HL-60/S4 (cell line): ENCODE measurements around the gene SPNS2.

Experiments
- in situ Hi-C: fragments of 300-500 bp; cut with MboI; formaldehyde crosslinking; loops from 2 replicates; pipeline ENCODE4 v1.14.3; 2022; ENCODE audit warnings: low sequenced_read_pairs

SPNS2 gene

GRCh38 chr17:4518901-4519300, 20.2 kb downstream of the SPNS2 start:
- in situ Hi-C loops, result no loop called here

DNA sequence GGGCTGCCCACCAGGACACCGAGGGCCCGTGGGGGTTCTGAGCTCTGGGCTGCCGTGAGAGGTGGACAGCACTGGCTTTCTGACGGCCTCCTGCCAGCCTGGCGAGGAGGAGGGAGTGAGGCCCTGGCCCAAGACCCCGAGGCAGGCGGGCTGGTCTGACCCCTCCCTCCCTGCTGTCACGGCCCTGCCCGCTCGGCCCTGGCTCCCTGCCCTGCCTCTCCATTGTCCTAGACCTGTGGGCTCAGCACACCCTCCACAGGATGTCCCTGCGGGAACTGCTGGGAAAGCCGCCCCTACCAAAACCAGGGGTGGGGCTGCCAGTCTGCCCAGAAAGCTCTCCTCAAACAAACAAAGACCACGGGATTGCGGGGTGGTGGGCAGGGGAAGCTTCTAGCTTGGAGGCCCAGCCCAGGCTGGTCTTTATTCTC, 20.7 kb downstream of the SPNS2 start:
- in situ Hi-C loops, result no loop called here

DNA sequence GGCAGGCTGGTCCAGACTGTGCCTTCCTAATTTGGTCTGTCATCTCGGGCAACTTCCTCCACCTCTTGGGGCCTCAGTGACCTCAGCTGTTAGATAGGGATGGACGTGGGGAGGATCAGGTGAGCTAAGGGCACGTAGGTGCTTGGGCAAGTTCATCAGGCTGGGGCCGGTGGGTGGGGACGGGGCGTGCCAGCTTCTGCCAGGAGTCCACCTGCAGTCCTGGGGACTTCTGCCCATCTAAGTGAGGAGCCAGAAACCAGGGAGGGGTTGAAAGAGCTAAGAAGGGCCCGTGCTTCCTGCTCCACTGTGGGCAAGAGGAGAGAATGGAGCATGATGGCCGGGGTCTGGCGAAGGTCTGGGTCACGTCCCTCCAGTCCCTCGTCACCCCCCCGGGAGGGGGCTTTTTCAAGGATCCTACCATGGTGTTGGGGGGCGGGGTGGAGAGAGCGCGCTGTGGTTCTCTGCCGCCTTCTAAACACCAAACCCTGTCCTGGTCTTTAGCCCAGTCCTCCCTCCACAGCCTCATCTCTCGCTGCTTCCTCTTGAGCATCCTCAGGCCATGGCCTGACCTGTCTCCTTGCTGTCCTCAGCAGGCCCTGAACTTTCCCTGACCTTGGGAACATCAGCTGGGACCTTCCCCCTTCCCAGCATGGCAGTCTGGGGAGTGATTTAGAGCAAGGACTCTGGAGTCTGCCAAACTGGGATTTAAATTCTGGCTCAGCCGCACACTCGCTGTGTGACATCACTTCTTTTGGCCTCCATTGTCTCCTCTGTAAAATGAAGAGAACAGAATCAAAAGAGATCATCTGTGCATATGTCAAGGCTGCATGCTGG, 21.6 kb downstream of the SPNS2 start:
- in situ Hi-C loops, result no loop called here

- in situ Hi-C loops, result no loop called here
Observed at GRCh38 chr17:4520894-4521600, 22.4 kb downstream of the SPNS2 start.

DNA sequence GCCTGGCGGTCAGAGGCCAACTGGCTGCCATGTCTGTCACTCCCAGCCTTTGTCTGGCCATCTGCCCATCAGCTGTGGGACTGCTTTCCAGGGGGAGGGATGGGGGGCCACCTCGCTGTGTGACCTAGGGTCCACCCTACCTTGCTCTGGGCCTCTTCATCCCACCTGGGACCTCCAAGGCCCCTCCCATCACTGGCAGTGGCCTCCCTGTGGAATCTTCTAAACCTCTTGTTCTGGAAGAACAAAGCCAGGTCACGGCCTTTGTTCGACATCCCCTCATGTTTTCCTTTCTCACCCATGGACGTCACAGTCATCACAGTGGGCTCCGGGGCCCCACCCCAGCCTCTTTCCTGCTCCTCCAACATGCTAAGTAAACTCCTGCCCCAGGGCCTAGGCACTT, 24.0 kb downstream of the SPNS2 start:
- in situ Hi-C loops, result no loop called here

GRCh38 chr17:4523946-4524345, 25.3 kb downstream of the SPNS2 start:
- in situ Hi-C loops, result no loop called here

GRCh38 chr17:4525691-4526397, 27.2 kb downstream of the SPNS2 start:
- in situ Hi-C loops, result no loop called here

GRCh38 chr17:4527134-4527533, 28.5 kb downstream of the SPNS2 start:
- in situ Hi-C loops, result no loop called here

DNA sequence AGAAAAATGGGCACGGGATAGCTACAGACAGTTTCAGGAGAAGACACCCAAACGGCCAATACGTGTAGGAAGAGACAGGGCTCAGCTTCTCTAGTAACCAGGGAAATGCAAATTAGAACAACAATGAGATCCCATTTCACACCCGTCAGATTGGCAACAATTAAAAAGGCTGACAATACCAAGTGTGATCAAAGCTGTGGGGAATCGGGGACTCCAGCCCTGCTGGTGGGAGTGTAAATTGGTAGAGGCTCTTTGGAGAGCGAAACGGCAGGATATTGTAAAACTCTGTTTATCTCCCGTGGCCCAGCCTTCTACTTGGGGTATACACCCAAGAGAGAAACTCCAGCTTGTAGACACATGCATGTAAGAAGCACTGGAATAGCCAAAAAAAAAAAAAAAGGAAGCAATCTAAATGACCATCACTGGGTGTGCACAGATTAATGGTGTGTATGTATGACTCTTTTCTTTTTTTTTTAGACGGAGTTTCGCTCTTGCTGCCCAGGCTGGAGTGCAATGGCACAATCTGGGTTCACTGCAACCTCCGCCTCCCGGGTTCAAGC, 29.0 kb downstream of the SPNS2 start:
- in situ Hi-C loops, result no loop called here

- in situ Hi-C loops, result no loop called here
Observed at GRCh38 chr17:4529533-4530152, 31.0 kb downstream of the SPNS2 start.

- in situ Hi-C loops, result no loop called here
Observed at GRCh38 chr17:4530799-4531730, 32.4 kb downstream of the SPNS2 start.

GRCh38 chr17:4531988-4532736, 33.5 kb downstream of the SPNS2 start:
- in situ Hi-C loops, result no loop called here

DNA sequence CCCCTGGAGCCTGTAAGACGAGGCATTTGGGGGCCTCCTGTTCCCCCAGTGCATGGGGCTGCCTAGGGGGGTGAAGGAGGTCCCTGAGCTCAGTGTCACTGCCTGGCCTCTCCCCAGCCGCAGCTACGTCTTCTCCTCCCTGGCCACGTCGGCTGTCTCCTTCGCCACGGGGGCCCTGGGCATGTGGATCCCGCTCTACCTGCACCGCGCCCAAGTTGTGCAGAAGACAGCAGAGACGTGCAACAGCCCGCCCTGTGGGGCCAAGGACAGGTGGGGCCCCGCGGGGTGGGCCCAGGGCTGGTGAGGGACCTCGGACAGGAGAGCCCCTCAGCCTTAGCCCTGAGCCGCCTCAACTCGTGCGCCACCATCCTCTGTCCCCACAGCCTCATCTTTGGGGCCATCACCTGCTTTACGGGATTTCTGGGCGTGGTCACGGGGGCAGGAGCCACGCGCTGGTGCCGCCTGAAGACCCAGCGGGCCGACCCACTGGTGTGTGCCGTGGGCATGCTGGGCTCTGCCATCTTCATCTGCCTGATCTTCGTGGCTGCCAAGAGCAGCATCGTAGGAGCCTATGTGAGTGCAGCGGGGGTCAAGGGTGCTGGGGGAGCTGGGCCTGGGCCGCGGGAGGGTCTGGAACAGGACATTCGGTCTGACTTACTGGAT, 34.3 kb downstream of the SPNS2 start:
- in situ Hi-C loops, result no loop called here

DNA sequence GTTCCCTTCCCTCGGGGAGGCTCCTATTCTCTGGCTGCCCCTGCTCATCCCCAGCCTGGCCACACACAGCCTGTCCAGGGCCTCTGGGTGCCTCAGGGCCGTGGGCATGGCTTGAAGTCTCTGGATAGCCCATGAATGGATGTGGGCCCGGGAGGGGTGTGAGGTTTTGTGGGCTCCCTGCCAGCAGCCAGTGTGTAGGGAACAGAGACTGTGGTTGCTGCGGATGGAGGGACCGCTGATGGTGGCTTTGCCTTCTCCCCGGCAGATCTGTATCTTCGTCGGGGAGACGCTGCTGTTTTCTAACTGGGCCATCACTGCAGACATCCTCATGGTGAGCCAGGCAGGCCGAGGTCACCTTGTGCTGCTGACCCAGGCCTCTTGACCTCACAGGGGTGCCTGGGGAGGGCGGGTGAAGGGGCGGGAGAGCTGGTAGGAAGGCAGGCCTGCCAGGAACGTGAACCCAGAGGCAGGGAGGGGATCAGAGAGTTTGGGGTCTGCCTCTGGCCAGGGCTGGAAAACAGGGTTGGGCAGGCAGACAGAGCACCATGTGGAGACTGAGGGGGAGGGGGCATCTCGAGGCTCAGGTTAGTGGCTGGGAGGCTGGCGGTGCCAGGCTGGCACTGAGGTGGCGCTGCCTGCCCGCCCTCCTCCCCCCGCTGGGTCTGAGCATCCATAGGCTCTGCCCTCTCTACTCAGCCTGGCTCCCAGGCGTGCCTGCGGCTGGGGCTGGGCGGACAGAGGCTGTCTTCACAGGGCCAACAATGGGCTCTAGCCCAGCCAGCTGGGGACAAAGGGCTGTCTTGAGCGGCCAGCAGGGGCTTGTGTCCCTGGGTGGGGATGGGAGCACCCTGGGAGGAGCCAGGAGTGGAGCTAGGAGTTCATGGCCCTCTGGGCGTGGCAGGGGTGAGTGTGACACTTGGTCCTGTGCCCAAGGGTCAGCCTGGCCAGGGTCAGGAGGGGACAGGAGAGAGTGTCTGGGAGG, 35.1 kb downstream of the SPNS2 start:
- in situ Hi-C loops, result no loop called here

DNA sequence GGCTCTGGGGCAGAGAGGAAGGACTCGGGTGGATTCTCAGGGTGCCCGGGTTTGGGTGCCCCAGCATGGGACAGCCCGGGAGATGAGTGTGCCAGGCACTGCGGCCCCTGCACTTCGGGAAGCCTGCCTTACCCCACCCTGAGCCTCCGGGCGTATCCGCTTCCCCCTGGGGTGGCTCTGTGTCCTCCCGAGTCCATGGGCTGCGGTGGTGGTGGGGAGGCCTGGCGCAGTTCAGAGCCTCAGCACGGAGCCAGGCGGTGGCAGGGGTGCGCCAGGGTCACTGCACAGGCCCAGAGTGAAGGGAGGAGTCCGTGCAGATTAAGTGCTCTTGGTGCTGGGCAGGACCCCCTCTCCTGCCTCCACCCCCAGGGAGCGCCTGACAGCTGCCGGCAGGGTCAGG, 35.8 kb downstream of the SPNS2 start:
- in situ Hi-C loops, result no loop called here

- in situ Hi-C loops, result no loop called here
Observed at GRCh38 chr17:4534928-4535666, 36.4 kb downstream of the SPNS2 start.
